Kidney (tissue), 14 donors: ENCODE data around the gene SLX4IP. TPM values are rescaled to one million over a fixed set of nuclear protein-coding genes. Genes with fewer than 3 reads are reported as not detected.

Experiments used
- DNase-seq, 5 donors: peaks; one replicate each; pipeline ENCODE4 v3.0.0-alpha.2; 2013 to 2020
- FAIRE-seq: peaks from 2 replicates; lab custom pipeline; 2012; peaks lifted over from hg19 to GRCh38; lab: Jason Lieb, UNC
- H3K27ac ChIP-seq, 2 donors: one replicate each; pipeline ENCODE4 v1.7.0; 2013; ENCODE audit warnings: low read depth in 2 of 2, low read length in 2 of 2, inconsistent platforms in 1 of 2
- H3K27me3 ChIP-seq: one replicate; pipeline ENCODE4 v1.7.1; 2013; ENCODE audit warnings: low read length, inconsistent platforms; ENCODE audit not compliant: control insufficient read depth, insufficient read depth
- H3K36me3 ChIP-seq, 3 donors: one replicate each; pipeline versions ENCODE4 v1.7.0 to v1.7.1; 2013; ENCODE audit warnings: low read length in 3 of 3, control low read depth in 1 of 3, inconsistent platforms in 1 of 3; ENCODE audit not compliant: insufficient read depth in 3 of 3, control insufficient read depth in 2 of 3
- H3K4me1 ChIP-seq, 3 donors: one replicate each; pipeline versions ENCODE4 v1.7.0 to v1.7.1; 2013; ENCODE audit warnings: low read length in 3 of 3, inconsistent platforms in 1 of 3, low read depth in 1 of 3; ENCODE audit not compliant: control insufficient read depth in 2 of 3, insufficient read depth in 2 of 3
- H3K4me3 ChIP-seq, 3 donors: one replicate each; pipeline versions ENCODE4 v1.7.0 to v1.8.1; 2013; ENCODE audit warnings: low read length in 3 of 3, control low read depth in 1 of 3, inconsistent platforms in 1 of 3
- H3K9ac ChIP-seq, 3 donors: one replicate each; pipeline versions ENCODE4 v1.7.0 to v1.7.1; 2013; ENCODE audit warnings: low read length in 3 of 3, control low read depth in 1 of 3, inconsistent platforms in 1 of 3
- H3K9me3 ChIP-seq, 3 donors: one replicate each; pipeline versions ENCODE4 v1.7.0 to v1.7.1; 2013; ENCODE audit warnings: low read length in 3 of 3, control low read depth in 1 of 3, inconsistent platforms in 1 of 3; ENCODE audit not compliant: control insufficient read depth in 2 of 3, insufficient read depth in 1 of 3
- intact Hi-C: fragments of 100-400 bp; cut with DNase I; formaldehyde crosslinking; loops from one replicate; pipeline ENCODE4 v1.11.1; 2022
- polyA plus RNA-seq: library from polyadenylated mRNA; stranded (reverse); fragments of 350-450 nt; fragmentation: Illumina TruSeq; extraction: RNeasy Lipid Tissue Mini Kit (QIAGEN cat#74804); gene quantifications from one replicate; pipeline ENCODE4 v1.2.3, GENCODE V29; 2014; ENCODE audit warnings: low read depth, low replicate concordance; ENCODE audit not compliant: insufficient read depth
- total RNA-seq: library from RNA; stranded (reverse); fragmentation: NEBNext Ultra II Directional; extraction: Animal tissue kit (Norgen Biotek cat#: 25700); gene quantifications from one replicate; pipeline ENCODE4 v1.2.1, GENCODE V29; 2021
- TF ChIP-seq, protein P1 (sequence below): IDR thresholded peaks from 3 replicates; pipeline ENCODE4 v1.5.1; 2012; ENCODE audit warnings: mild to moderate bottlenecking, moderate library complexity, borderline replicate concordance; ENCODE audit not compliant: insufficient read depth; ENCODE audit errors: extremely low read depth
- donor health status: control.
- donor health status: control.
- donor health status: control.
- donor health status: control.
- donor health status: control.
- donor health status: DM: yes; HTN: yes; CAD: no.
- donor health status: Normal renal cell carcinoma (clear cell type).

Gene SLX4IP
- total and polyA plus RNA-seq, 2 donors from 2014 or later, result 2.6 to 7.6 TPM

DNA sequence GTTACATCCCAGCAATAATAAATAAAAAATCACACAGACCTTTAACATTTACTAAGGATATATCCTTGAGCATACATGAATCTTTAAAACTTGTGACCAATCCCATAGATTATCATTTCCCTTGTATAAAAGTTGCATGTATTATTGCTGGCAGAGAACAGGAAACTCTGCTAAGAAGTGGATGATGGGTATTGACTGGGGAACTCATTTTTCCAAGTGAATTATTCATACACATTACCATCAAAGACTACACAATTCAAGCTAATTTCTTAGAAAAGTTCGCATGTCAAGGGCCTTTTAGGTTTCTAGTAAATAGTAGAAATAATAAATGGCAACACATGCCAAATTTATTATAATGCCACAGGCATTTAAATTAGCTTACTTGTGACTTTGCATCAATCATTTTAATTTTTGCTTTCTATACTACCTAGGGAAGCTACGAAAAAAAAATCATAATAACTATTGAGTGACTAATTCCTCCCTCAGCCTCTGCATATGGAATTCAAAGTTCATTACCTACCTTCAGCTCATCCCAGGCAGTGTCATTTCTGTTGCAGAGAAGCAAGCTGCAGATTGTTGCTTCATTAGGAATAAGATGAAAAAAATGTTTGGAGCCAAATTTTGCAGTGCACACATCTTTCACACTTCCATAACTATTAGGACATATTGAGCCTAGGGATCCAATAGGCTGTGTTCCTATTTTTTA is 26.8 kb upstream of the SLX4IP start:
- TF ChIP-seq, protein P1, sequence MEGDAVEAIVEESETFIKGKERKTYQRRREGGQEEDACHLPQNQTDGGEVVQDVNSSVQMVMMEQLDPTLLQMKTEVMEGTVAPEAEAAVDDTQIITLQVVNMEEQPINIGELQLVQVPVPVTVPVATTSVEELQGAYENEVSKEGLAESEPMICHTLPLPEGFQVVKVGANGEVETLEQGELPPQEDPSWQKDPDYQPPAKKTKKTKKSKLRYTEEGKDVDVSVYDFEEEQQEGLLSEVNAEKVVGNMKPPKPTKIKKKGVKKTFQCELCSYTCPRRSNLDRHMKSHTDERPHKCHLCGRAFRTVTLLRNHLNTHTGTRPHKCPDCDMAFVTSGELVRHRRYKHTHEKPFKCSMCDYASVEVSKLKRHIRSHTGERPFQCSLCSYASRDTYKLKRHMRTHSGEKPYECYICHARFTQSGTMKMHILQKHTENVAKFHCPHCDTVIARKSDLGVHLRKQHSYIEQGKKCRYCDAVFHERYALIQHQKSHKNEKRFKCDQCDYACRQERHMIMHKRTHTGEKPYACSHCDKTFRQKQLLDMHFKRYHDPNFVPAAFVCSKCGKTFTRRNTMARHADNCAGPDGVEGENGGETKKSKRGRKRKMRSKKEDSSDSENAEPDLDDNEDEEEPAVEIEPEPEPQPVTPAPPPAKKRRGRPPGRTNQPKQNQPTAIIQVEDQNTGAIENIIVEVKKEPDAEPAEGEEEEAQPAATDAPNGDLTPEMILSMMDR, result no peak

DNA sequence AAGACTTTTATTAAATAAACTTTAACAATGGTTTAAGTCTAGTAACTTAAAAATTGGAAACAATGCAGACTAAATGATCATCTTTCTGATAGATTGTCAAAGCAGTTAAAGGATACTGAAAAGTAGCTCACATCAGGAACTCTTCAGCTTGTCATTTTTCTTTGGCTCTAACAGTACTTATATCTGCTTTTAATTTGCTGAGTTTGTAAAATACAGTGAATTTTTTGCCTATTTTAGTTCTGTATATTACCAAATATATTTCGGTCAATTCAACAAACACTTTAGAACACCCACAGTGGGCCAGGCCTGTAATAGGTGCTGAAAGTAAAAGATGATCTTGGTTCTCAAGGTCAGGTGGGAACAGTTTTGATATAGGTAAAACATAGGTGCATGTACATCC is 23.4 kb upstream of the SLX4IP start:
- no peaks in the 10 kb centered on the region for H3K4me1 ChIP-seq
- H3K9me3 ChIP-seq, result no peaks in the 10 kb centered on the region
- H3K9ac ChIP-seq, result no peak overlapping the region
- H3K4me3 ChIP-seq, result no peak overlapping the region
- peaks cover 2 to 11% (median 7%) of the 10 kb centered on the region in 3 donors for H3K36me3 ChIP-seq
- DNase-seq (no peak), FAIRE-seq (no peak)
- no peaks in the 10 kb centered on the region for H3K27me3 ChIP-seq
- no peak overlapping the region for H3K27ac ChIP-seq
- TF ChIP-seq, protein P1, result no peak
- intact Hi-C loops, result no loop called here

More for the DNA sequence above, 26.8 kb upstream of the SLX4IP start:
- H3K9ac ChIP-seq, result no peak overlapping the region
- H3K9me3 ChIP-seq, result no peaks in the 10 kb centered on the region
- no peak for DNase-seq
- H3K27me3 ChIP-seq, result no peaks in the 10 kb centered on the region
- FAIRE-seq, result no peak
- H3K4me1 ChIP-seq, result no peaks in the 10 kb centered on the region
- no peak overlapping the region for H3K27ac ChIP-seq
- intact Hi-C loops, result no loop called here
- peaks cover 1 to 17% (median 14%) of the 10 kb centered on the region in 3 donors for H3K36me3 ChIP-seq
- no peak overlapping the region for H3K4me3 ChIP-seq

DNA sequence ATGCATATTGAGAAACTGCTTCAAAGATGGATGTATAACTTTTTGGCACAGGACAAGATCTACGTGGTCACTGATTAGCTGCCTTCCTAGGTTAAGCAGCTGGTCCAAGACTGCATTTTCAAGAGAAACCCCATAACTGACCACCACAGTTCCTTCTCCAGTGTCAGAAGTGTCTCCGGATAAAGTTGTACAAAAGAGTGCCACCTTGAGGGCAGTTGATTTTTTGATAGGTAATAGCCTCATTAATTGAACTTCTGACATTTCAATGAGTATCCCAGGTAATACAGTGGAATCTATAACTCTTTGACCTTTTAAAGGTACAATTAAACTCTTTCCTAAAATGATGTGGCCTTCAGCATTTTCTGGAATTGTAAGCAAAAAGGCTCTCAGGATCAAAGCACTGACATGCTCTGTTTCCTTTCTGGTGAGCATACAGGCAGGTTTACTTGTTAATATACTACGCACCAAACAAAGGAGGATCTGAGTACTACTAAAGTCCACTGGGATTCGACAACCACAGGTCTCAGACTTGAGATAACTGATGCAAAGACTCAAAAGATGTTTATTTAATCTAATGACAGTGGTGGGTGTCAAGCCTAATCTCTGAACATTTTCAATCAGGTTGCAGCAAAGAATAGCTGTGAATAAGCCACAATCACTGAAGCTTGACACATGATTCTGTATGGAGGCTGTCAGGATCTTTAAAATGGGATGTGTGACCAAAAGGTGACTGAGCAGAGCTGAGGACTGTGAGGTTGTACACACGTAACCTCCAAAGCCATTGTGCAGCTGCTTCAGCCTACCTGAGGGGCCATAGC is 22.3 kb upstream of the SLX4IP start:
- Histone ChIP-seq H3K4me3 (no peak overlapping the region), H3K27me3 (no peaks in the 10 kb centered on the region), H3K9ac (no peak overlapping the region), H3K36me3 (peaks cover 2 to 10% (median 10%) of the 10 kb centered on the region in 3 donors), H3K4me1 (no peaks in the 10 kb centered on the region), H3K27ac (no peak overlapping the region), H3K9me3 (no peaks in the 10 kb centered on the region)
- no peak for DNase-seq
- intact Hi-C loops, result no loop called here
- TF ChIP-seq, protein P1, result no peak
- no peak for FAIRE-seq
